Cardiac septum (tissue), 1 donor: ENCODE measurements around the gene DAGLA. TPM values are rescaled to one million over a fixed set of nuclear protein-coding genes. Genes with fewer than 3 reads are reported as not detected.

ENCODE experiments used
- DNase-seq: peaks from one replicate; pipeline ENCODE4 v3.0.0-alpha.2; 2020; ENCODE audit warnings: low spot score
- intact Hi-C: fragments of 100-400 bp; cut with DNase I; formaldehyde crosslinking; loops from one replicate; pipeline ENCODE4 v1.14.0; 2022
- total RNA-seq: library from RNA; stranded (reverse); fragmentation: NEBNext Ultra II Directional; extraction: Animal tissue kit (Norgen Biotek cat#: 25700); gene quantifications from one replicate; pipeline ENCODE4 v1.2.1, GENCODE V29; 2021
- donor health status: DM: no; HTN: no; CAD: no.

The DAGLA gene
- total RNA-seq, 1 donor from 2014 or later: 3.3 TPM

GRCh38 chr11:61769946-61770683 lies 89.9 kb downstream of the DAGLA start:
- DNase-seq: no peak
- intact Hi-C loops: no loop called here

GRCh38 chr11:61771195-61771894 lies 91.2 kb downstream of the DAGLA start:
- intact Hi-C loops: no loop called here
- no peak for DNase-seq

GRCh38 chr11:61771985-61772455 lies 91.8 kb downstream of the DAGLA start:
- intact Hi-C loops: no loop called here
- no peak for DNase-seq

- no peak for DNase-seq
- intact Hi-C loops: no loop called here
Measured at GRCh38 chr11:61773356-61773755, 93.2 kb downstream of the DAGLA start.

GRCh38 chr11:61773809-61774208 lies 93.6 kb downstream of the DAGLA start:
- intact Hi-C loops: no loop called here

GRCh38 chr11:61774411-61774810 lies 94.2 kb downstream of the DAGLA start:
- DNase-seq: no peak
- intact Hi-C loops: no loop called here

More at GRCh38 chr11:61773809-61774208, 93.6 kb downstream of the DAGLA start:
- no peak for DNase-seq

- intact Hi-C loops: no loop called here
- DNase-seq: no peak
Measured at GRCh38 chr11:61775106-61775505, 94.9 kb downstream of the DAGLA start.

- intact Hi-C loops: no loop called here
- DNase-seq: no peak
Measured at GRCh38 chr11:61775606-61776554, 95.7 kb downstream of the DAGLA start.

GRCh38 chr11:61776561-61777075 lies 96.4 kb downstream of the DAGLA start:
- intact Hi-C loops: no loop called here
- no peak for DNase-seq

- peak; percentile 81 for DNase-seq
- intact Hi-C loops: no loop called here
Measured at GRCh38 chr11:61777234-61778090, 97.3 kb downstream of the DAGLA start.

GRCh38 chr11:61778357-61778886 lies 98.2 kb downstream of the DAGLA start:
- no peak for DNase-seq
- intact Hi-C loops: no loop called here

- intact Hi-C loops: no loop called here
- DNase-seq: no peak
Measured at GRCh38 chr11:61778920-61779650, 98.9 kb downstream of the DAGLA start.

GRCh38 chr11:61779666-61780525 lies 99.7 kb downstream of the DAGLA start:
- DNase-seq: no peak
- intact Hi-C loops: no loop called here

- no peak for DNase-seq
- intact Hi-C loops: no loop called here
Measured at GRCh38 chr11:61780581-61781162, 100.5 kb downstream of the DAGLA start.

GRCh38 chr11:61781585-61781984 lies 101.4 kb downstream of the DAGLA start:
- intact Hi-C loops: no loop called here
- DNase-seq: no peak

GRCh38 chr11:61782299-61782698 lies 102.1 kb downstream of the DAGLA start:
- no peak for DNase-seq
- intact Hi-C loops: no loop called here

- DNase-seq: no peak
- intact Hi-C loops: no loop called here
Measured at GRCh38 chr11:61782841-61783240, 102.7 kb downstream of the DAGLA start.
